ENCODE data around the gene SEL1L3. TPM values are rescaled to one million over a fixed set of nuclear protein-coding genes. Genes with fewer than 3 reads are reported as not detected.
"Not testable (repeated sequence)": the region's sequence is repeated elsewhere in the genome, so short reads cannot be mapped to it uniquely, and the experiment has no call there.

Gene SEL1L3
- total RNA-seq: 10 to 100 TPM; 51.6 TPM

DNA sequence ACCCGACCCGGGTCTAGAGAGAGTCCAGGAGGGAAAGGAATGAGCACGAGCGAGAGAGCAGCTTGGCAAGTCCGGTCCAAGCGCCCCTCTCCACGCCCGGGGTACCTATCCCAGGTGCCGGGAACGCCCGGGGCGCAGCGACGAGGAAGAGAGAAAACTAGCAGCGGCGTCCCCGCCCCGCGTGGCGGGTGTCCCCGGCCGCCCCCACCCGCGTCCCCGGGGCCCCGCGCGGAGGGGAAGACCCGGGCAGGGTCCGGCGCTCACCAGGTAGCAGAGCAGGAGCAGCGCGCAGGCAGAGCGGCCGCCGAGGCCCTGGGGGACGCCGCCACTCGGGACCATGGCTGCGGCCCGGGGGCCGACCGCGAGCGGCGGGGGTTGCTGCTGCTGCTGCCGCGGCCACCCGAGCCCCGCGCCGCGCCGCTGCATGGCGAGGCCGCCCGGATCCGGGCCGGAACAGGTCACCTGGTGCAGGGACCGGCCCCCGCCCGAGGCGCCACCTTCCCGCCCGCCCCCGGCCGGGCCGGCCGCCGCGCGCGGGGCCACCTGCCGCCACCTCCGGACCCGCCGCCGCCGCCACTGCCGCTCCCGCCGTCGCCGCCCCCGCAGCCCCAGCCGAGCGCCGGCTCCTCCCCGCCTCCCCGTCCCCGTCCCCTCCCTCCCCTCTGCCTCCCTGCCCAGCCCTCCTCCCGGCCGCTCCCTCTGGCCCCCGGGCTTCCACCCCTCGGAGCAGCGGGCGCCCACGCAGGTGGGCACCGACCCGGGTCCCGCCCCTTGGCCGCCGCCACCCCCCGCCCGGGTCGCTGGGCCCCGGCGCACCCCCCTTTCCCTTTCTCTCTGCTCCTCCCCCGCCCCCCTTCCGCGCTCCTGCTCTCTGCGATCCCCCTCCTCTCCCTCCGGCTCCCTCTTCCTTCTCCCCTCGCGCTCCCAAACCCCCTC lies at the start of gene SEL1L3:
Gene SEL1L3 (minus strand): TSS at position 578 of the 936 bp plus-strand sequence. CDS start 152 bp downstream, at position 426.
- ChIA-PET CTCF (interaction anchor here (1.2 kb wide), 1 partner anchor 17 kb away, joined by 4 read pairs; no protein-coding TSS in a partner anchor), POLR2A (interaction anchor here (1.4 kb wide), 1 partner anchor 31 kb away, joined by 3 read pairs; no protein-coding TSS in a partner anchor)

DNA sequence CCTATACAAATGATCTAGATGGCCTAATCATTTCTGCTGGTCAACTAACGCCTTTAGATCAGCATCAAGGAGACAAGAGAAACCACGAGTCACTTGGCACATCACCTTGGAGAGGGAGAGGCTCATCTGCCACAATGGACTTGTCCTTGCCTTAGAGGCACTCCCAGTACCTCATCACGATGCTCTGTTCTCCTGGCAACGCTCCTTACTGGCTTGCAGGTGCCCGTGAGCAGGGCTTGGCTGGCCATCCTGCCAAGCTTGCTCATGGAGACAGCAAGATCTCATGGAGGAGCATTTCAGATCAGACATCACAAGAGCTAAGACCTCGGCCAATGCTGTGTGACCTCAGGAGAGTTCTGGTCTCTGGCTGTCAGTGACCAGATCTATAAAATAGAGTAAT lies 48.6 kb upstream of the SEL1L3 start:
- CTCF ChIA-PET: no interaction called here
- POLR2A ChIA-PET: no interaction called here

DNA sequence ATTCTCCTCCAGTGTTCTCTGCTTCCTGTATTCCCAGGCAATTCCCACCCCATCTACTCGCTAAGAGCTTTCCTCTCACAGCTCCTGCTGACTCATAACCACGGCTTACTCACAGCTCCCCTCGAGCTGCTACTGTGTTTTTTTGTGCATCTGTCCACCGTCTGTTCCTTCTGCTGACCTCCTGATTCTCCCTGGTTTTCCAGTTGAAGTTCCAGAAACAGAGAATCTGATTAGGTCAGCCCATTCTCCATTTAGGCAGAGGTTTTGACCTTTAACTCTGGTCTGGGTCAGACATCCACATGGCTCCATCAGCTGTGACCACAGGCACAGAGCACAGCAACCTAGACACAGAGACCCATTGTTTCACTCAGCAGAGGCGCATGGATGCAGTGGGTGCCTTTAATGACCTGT lies 45.7 kb upstream of the SEL1L3 start:
- ChIA-PET POLR2A (no interaction called here), CTCF (no interaction called here)

DNA sequence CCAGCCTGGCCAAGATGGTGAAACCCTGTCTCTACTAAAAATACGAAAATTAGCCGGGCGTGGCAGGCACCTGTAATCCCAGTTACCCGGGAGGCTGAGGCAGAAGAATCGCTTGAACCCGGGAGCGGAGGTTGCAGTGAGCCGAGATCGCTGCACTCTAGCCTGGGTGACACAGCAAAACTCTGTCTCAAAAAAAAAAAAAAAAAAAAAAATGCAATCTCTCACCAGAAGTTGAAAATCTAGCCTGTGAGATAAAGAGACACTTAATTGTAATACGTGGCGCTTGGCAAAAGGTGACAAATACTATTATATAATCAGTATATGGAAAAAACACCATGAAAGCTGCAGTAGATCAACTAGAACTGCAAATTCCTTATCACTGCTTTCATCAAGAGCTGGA lies 43.3 kb upstream of the SEL1L3 start:
- POLR2A ChIA-PET: not testable (repeated sequence)
- CTCF ChIA-PET: interaction anchor here (0.7 kb wide), 2 partner anchors 13 to 92 kb away, joined by 3 read pairs; no protein-coding TSS in a partner anchor

DNA sequence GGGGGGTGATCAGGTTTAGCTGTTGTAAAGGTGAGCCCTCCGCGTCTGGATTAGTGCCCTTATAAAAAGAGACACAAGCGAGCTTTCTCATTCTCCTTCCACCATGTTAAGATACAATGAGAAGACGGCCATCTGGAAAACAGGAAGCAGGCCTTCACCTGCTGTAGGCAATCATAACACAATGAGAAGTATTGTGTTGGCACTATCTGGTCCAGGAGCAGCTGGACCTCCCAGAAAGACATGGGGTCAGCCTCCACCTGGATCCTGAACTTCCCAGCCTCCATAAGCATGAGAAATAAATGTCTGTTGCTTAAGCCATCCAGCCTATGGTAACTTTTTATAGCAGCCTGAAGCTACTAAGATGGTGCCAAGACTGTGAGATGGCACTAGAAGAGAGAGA lies 42.6 kb upstream of the SEL1L3 start:
- ChIA-PET POLR2A (no interaction called here), CTCF (no interaction called here)

DNA sequence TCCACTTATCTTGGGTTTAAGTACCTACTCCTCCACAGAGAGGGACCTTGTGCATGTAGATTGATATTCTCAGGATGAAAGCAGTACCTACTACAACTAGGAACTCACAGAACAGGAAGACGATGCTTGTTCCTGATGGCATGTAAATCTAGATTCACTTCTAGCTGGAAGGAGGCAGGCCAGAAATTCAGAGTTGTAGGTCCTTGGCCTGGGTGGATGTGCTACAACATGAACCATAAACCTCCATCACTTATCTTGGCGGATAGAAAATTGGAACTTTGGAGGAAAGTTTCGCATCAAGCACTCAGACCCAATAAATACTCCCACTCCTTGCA lies 41.9 kb upstream of the SEL1L3 start:
- POLR2A ChIA-PET: no interaction called here

DNA sequence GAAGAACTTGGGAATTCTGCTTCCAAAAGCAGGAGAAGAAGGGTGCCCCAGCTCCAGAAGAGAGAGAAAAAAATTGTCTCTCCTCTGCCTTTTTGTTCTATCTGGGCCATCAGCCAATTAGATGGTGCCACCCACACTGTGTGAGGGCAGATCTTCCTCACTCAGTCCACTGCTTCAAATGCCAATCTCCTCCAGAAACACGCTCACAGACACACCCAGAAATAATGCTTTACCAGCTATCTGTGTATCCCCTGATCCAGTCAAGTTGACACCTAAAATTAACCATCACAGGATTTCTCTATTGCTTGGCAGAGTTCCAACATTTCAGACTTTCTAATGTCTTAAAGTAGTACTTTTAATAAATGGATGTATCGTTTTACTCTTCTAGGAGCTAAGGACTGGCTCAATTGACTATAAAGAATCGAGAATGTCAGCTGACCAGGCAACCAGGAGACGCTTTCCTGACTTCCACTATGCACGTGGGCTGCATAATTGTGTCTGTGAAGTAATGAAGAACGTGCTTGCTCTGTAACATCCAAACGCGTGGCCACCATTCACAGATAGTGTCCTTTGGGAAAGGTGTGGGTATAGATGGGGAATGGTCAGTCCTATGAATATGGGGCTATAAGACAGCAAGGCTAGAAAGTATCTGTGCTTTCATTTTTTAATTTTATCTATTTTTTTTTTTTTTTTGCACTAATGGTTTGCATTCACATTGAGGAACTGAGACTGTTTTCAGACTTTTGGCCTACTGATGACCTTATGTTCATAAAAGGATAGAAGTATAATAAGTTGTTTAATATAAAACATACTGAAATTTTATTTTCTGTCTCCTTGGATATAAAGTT lies 41.3 kb upstream of the SEL1L3 start:
- ChIA-PET POLR2A (no interaction called here), CTCF (no interaction called here)

More for the DNA sequence above, 41.9 kb upstream of the SEL1L3 start:
- CTCF ChIA-PET: no interaction called here

DNA sequence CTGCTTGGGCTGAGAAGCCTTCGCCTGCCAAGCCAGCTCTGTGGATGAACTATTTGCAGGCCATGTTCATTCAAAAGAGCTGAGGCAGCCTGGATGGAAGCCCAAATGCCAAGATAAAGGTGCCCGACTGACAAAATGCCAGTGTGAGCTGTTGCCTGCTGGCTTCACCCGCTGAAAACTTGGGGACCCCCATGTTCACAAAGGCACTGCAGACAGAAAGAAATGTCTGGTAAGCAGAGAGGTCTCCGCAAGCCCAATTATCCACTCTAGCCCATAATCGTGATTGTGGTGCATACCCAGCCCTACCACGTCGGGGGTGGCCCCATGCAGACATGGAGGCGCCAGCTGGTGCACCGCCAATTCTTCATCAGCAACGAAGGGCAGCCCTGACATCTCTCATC lies 38.2 kb upstream of the SEL1L3 start:
- ChIA-PET CTCF (no interaction called here), POLR2A (no interaction called here)

DNA sequence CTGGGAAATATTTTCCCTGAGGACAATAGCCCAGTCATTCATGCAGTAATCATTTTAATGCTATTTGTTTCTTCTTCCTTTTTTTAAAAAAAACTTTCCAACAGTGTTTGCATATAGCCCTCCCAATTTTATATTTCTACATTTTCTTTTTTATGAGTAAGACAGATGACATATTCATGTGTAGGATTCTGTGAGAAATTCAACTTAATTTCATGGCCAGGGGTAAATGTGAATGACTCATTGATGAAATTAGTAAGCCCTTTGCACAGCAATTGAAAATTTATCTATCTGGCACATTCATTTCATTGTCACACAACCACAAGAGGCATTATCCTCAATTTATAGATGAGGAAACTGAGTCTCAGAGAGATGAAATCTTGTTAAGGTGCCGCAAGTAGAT lies 37.5 kb upstream of the SEL1L3 start:
- POLR2A ChIA-PET: no interaction called here
- CTCF ChIA-PET: no interaction called here

DNA sequence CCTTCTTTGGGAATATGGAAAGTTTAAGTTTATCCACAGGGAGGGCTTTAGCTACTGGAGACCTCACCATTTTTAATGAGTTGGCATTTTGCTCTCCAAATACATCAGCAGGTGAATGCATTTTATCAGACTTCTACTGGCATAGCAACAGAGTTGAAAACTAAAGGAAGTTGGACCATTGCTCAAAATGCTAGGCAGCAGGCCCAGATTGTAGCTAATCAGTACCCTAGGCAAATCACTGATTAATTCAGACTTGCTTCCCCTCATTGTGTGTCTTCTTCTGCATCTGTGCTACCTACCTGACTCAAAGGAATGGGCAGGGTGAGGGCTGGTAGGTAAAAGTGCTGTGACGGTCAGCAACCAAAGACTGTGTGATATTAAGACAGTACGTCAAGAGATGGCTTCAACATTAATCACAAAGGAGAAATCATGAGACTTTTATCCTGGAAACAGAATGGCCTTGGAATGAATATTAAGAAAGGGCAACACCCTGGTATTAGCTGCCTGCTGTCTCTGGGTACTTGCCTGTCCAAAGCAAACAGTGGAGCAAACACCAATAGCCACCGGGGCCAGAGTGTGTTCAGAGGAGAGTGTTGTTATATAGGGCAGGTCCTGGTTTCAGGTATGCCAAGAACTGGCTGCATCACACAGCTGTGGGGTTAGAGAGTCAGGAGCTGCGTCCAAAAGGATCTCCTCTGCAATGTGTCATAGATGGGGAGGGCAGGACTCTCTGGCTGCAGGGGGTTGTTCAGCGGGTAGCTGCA lies 34.2 kb upstream of the SEL1L3 start:
- ChIA-PET POLR2A (interaction anchor here (0.7 kb wide), 1 partner anchor 147 kb away, joined by 7 read pairs; no protein-coding TSS in a partner anchor), CTCF (no interaction called here)

DNA sequence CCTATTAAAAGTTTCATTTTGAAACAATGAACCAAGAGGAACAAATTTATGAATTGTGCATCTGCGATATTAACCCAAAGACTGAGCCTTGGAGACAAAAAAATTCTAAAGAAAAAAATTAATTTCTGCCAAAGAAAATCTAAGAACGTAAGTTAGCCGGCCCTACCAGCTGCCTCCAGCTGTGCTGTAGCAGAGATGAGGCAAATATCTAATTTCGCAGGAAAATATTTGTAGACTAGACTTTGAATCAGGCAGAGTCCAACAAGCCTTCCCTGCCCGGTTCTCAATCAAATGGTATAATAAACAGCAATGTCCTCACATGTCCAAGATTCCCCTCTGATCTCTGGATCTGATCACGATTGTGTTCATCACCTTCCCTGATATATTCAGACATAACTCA lies 30.0 kb upstream of the SEL1L3 start:
- ChIA-PET POLR2A (no interaction called here), CTCF (interaction anchor here (0.6 kb wide), 1 partner anchor 14 kb away, joined by 3 read pairs; no protein-coding TSS in a partner anchor)

DNA sequence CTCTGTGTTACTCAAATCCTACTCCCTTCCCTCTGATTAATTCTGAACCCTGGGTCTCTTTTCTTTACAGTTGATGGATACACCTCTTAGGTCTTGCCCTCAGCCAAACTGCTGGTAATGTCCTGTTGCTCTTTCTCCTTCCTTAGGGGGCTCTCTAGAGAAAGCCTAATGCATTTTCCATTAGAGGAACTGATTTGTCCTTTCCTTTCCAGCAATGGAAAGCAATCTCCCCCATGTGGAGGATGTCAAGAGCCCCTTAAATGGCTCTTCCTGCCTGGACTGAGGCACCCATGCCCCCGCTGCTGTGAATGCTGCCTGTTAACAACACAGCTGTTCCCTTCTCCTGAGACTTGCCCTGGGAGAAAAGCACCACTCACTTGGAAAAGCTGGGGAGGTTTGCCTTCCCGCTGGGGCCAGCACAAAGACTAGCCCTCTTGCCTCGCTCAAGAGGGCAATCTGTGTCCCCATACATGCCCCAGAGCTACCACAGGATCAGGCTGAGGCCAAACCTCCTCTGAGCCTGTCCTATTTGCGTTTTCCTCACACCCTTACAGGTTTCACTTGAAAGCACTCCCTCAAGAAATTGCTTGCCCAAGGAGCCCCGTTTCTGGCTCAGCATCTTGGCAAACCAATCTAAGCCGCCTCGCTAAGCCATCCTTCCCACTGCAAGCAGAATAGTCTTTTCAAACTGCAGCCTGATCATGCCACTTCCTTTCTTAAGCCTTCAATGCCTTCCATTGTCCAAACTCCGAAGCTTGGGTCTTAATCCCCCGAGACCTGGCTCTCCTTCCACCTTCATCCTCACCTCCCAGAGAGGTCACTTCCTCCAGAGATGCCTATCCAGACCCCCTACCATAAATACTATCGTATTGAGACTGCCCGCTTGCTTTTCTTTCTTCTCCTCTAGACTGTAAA lies 28.0 kb upstream of the SEL1L3 start:
- ChIA-PET CTCF (no interaction called here), POLR2A (no interaction called here)

DNA sequence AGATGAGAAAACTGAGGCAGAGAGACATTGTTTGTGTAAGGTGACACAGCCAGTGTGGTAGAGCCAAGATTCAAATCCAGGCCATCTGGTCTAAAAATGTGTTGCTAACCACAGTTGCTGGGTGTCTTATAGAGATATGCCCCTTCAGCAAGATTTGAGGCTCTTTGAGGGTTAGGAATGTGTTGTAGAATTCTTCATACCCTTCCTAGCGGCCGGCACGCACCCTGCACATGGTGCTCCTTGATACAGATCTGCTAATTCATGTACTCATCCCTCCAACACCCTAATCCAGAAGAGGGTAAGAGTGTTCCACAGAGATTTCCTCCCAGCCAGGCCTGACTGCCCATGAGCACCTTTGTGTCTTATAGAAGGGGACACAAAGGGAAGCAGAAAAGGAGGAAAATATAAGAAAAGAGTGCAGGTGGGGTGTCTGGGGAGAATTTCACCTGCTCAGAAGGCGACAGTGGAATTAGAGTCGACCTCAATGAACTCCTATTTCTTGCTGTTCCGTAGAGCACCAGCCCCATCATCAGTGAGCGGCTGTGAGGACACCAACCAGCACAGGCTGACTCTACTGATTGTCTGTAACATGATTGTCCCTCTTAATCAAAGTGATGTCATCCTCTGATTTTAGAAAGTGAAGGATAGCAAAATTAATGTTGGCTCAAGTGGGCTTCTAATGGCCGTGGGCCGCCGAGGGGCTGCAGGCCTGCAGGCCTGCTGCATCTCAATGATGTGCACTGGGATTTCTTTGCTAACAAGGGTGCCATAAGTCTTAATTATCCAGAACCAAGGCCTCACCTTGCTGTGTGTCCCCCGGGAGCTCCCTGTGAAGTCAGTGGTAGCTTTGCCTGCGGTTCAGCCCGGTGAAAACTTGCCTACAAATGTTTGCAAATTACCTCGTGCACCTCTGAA lies 27.1 kb upstream of the SEL1L3 start:
- CTCF ChIA-PET: no interaction called here

DNA sequence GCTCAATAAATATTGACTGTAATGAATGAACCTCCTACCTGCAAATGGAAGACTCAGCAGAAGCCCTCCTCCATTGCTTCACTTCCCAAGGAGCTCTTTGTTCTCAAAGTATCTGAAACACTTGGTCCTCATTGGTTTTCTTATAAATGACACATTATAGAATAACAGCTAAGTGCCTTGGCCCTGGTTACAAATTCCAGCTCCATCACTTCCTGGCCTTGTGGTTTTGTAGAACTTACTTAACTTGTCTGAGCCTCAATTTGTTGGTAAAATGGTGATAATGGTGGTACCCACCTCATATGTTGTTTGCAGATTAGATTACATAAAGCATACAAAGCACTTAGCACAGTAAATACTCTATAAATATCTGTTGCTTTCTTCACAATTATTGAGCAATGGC lies 26.0 kb upstream of the SEL1L3 start:
- POLR2A ChIA-PET: no interaction called here
- CTCF ChIA-PET: no interaction called here

More for the DNA sequence above, 27.1 kb upstream of the SEL1L3 start:
- POLR2A ChIA-PET: no interaction called here

DNA sequence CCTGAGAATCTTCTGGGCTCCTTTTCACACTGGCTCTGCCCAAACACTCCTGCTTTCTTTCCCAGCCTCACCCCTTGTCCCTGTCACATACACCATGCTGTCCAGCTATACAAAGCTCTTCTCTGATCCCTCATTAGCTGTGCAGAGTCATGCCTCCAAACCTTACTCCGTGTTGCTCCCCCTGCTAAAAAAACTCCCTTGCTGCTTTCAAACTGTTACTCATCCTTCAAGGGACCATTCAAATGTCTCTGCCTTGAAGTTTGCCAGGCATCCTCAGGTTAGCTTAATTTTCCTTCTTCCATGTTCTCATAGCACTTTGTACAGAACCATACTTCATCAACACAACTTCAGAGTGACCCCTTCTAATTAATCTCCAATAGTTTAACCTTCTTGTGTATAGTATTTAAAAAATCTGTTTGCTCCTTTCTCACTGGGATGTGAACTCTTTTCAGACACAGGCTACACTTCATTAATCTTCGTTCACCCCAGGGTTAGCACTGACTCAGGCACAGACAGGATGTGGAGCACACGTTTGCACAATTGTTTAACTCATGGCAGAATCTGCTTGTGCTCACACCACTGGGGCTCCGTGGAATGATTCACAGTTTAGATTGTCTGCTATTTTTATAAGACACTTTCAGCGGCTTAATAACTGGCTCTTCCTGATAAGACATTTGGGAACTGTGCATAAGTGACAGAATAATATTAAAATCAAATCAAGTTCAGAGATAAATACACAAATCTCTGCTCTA lies 21.4 kb upstream of the SEL1L3 start:
- CTCF ChIA-PET: interaction anchor here (1.0 kb wide), 1 partner anchor 77 kb away, joined by 3 read pairs; no protein-coding TSS in a partner anchor

DNA sequence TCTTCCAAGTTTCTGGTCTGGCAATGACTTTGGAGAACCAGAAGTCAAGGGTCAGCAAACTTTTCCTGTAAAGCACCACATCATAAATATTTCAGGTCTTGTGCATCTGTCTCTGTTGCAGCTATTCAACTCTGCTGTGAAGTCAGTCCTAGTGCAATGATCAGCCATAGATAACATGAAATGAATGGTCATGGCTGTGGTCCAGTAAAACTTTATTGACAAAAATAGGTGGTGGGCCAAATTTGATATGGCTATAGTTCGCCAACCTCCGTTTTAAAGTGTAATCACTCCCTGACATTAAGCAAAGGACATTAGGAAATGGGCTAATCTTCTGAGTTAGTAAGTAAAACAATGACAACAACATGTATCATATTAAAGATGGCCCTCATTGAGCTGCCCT lies 20.8 kb upstream of the SEL1L3 start:
- POLR2A ChIA-PET: no interaction called here
- CTCF ChIA-PET: interaction anchor here (1.0 kb wide), 1 partner anchor 78 kb away, joined by 3 read pairs; no protein-coding TSS in a partner anchor

More for the DNA sequence above, 21.4 kb upstream of the SEL1L3 start:
- POLR2A ChIA-PET: no interaction called here

DNA sequence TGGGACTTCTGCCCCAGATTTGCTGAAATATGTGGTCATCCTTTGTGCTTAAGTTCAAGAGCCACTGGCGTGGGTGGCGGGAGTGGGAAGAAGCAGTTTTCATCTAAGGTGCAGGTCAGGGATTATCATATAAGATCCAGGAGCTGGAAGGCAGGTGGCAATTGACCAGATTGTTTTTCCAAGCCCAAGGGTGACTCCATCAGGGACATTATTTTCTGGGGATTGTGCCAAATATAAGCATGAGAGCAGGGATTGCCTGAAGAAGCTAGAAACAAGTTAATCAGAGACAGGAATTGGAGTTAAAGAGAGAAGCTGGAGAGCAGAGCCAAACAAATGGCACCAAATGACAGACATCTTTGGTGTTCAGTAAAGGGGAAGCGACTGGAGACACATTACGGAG lies 19.4 kb upstream of the SEL1L3 start:
- ChIA-PET CTCF (no interaction called here), POLR2A (no interaction called here)
